Loucy (cell line): Measurements from ENCODE around the gene TFEB.

Experiments
- H2AFZ ChIP-seq: fragments of 200-600 bp; sonication (generic); 2 replicates; pipeline ENCODE4 v1.6.0; 2016; ENCODE audit warnings: antibody characterized with exemption, mild to moderate bottlenecking, low read length, moderate library complexity
- H3F3A ChIP-seq: fragments of 200-600 bp; 2 replicates; pipeline ENCODE4 v1.6.0; 2016; ENCODE audit warnings: antibody characterized with exemption, low read depth, mild to moderate bottlenecking
- H3K27me3 ChIP-seq: fragments of 200-600 bp; sonication (generic); 2 replicates; pipeline ENCODE4 v1.6.1; 2014; ENCODE audit warnings: low read length, mild to moderate bottlenecking; ENCODE audit not compliant: insufficient read depth, poor library complexity, severe bottlenecking
- H3K36me3 ChIP-seq: fragments of 200-600 bp; sonication (generic); 2 replicates; pipeline ENCODE4 v1.6.1; 2016; ENCODE audit warnings: low read length; ENCODE audit not compliant: insufficient read depth
- H3K4me1 ChIP-seq: fragments of 200-600 bp; sonication (generic); 2 replicates; pipeline ENCODE4 v1.5.1; 2014; ENCODE audit warnings: low read length, mild to moderate bottlenecking; ENCODE audit not compliant: insufficient read depth, poor library complexity, severe bottlenecking
- H3K4me2 ChIP-seq: fragments of 200-600 bp; sonication (generic); 2 replicates; pipeline ENCODE4 v1.6.0; 2014; ENCODE audit warnings: antibody characterized with exemption, low read length, low read depth, mild to moderate bottlenecking; ENCODE audit not compliant: poor library complexity, severe bottlenecking
- H3K4me3 ChIP-seq: fragments of 200-600 bp; sonication (generic); 2 replicates; pipeline ENCODE4 v1.5.1; 2014; ENCODE audit warnings: low read length, mild to moderate bottlenecking, mixed read lengths; ENCODE audit not compliant: poor library complexity, severe bottlenecking
- H3K79me2 ChIP-seq: fragments of 200-600 bp; sonication (generic); 2 replicates; pipeline ENCODE4 v1.6.1; 2014; ENCODE audit warnings: low read length; ENCODE audit not compliant: insufficient read depth
- H3K9ac ChIP-seq: fragments of 200-600 bp; sonication (generic); 2 replicates; pipeline ENCODE4 v1.6.0; 2014; ENCODE audit warnings: mild to moderate bottlenecking, low read depth, low read length, moderate library complexity; ENCODE audit not compliant: poor library complexity, severe bottlenecking
- H3K9me2 ChIP-seq: fragments of 200-600 bp; sonication (generic); replicated peaks from 2 replicates; pipeline ENCODE4 v1.6.1; 2016; ENCODE audit warnings: low read depth, low read length, mixed read lengths
- H3K9me3 ChIP-seq: fragments of 200-600 bp; sonication (generic); 2 replicates; pipeline ENCODE4 v1.6.1; 2014; ENCODE audit warnings: mild to moderate bottlenecking, antibody characterized with exemption, low read length, low read depth; ENCODE audit not compliant: insufficient read depth
- H4K20me1 ChIP-seq: fragments of 200-600 bp; sonication (generic); 2 replicates; pipeline ENCODE4 v1.6.0; 2014; ENCODE audit warnings: antibody characterized with exemption, low read length, mild to moderate bottlenecking; ENCODE audit not compliant: insufficient read depth, poor library complexity, severe bottlenecking
- EZH2phosphoT487 ChIP-seq: fragments of 200-600 bp; IDR thresholded peaks from 2 replicates; pipeline ENCODE4 v1.6.1; 2018; ENCODE audit warnings: antibody characterized with exemption, mild to moderate bottlenecking, moderate library complexity, borderline replicate concordance
- TF ChIP-seq, protein P1 (sequence below): fragments of 200-600 bp; sonication (generic); conservative IDR thresholded peaks from 2 replicates; pipeline ENCODE4 v1.5.1; 2014; ENCODE audit warnings: mild to moderate bottlenecking, antibody characterized with exemption, low read length

The TFEB gene

DNA sequence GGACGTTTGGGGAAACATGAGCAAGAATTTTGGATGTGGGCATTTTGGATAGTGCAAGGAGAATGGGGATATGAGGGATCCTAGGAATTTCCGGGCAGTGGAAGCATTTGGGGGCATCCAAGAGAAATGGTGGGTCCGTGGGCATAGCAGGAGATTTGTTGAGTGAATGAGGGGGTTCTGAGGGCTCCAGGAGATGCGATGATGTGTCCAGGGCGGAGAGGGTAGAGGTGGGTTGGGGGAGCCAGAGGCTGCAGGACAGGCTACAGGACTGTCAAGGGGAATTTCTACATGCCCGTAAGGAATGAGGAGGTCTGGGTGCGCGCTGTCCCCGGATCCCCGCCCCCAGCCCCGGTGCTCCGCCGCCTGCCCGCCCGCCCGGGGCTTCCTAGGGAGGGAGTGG, 43.9 kb upstream of the TFEB start:
- Histone ChIP-seq H3K79me2 (peaks cover 9% of the 10 kb centered on the region), H3K4me2 (peak overlapping the region; percentile 90), H3K9me2 (no peaks in the 10 kb centered on the region), H3K36me3 (no peaks in the 10 kb centered on the region), H4K20me1 (peaks cover 5% of the 10 kb centered on the region), H3K27me3 (no peaks in the 10 kb centered on the region), H3F3A (no peaks in the 10 kb centered on the region), H3K9me3 (no peaks in the 10 kb centered on the region), H2AFZ (no peak overlapping the region; the same call in 1 of the 2 replicates), H3K4me1 (peaks cover 18% of the 10 kb centered on the region), H3K9ac (peak overlapping the region; percentile 79), H3K4me3 (peak overlapping the region; percentile 96)
- TF ChIP-seq EZH2phosphoT487: no peak
- TF ChIP-seq, protein P1, sequence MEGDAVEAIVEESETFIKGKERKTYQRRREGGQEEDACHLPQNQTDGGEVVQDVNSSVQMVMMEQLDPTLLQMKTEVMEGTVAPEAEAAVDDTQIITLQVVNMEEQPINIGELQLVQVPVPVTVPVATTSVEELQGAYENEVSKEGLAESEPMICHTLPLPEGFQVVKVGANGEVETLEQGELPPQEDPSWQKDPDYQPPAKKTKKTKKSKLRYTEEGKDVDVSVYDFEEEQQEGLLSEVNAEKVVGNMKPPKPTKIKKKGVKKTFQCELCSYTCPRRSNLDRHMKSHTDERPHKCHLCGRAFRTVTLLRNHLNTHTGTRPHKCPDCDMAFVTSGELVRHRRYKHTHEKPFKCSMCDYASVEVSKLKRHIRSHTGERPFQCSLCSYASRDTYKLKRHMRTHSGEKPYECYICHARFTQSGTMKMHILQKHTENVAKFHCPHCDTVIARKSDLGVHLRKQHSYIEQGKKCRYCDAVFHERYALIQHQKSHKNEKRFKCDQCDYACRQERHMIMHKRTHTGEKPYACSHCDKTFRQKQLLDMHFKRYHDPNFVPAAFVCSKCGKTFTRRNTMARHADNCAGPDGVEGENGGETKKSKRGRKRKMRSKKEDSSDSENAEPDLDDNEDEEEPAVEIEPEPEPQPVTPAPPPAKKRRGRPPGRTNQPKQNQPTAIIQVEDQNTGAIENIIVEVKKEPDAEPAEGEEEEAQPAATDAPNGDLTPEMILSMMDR: no peak

DNA sequence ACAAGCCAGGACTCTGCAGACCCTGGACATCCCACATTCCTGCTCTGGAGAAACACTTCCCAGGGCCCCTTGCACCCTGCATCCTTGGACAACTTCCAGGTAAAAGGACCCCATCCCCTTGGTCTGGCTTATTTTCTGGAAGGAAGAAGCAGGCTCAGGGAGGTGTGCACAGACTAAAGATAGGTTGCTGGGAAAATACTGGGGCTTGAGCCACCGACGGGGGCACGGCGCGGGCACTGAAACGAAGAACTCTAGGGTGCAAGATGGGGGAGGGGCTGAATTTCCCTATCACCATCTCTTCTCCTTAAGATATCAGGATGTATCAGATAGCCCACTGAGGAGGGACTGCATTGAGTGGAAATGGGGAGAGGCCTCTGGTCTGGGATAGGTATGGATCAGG, 43.5 kb upstream of the TFEB start:
- Histone ChIP-seq H3K4me1 (peaks cover 18% of the 10 kb centered on the region), H3K36me3 (no peaks in the 10 kb centered on the region), H3F3A (no peaks in the 10 kb centered on the region), H2AFZ (no peak overlapping the region), H3K4me3 (peak overlapping the region; percentile 96), H3K4me2 (peak overlapping the region; percentile 90), H3K9me2 (no peaks in the 10 kb centered on the region), H4K20me1 (peaks cover 5% of the 10 kb centered on the region), H3K9ac (peak overlapping the region; percentile 79), H3K79me2 (peaks cover 9% of the 10 kb centered on the region), H3K27me3 (no peaks in the 10 kb centered on the region), H3K9me3 (no peaks in the 10 kb centered on the region)
- TF ChIP-seq, protein P1: no peak
- TF ChIP-seq EZH2phosphoT487: no peak

DNA sequence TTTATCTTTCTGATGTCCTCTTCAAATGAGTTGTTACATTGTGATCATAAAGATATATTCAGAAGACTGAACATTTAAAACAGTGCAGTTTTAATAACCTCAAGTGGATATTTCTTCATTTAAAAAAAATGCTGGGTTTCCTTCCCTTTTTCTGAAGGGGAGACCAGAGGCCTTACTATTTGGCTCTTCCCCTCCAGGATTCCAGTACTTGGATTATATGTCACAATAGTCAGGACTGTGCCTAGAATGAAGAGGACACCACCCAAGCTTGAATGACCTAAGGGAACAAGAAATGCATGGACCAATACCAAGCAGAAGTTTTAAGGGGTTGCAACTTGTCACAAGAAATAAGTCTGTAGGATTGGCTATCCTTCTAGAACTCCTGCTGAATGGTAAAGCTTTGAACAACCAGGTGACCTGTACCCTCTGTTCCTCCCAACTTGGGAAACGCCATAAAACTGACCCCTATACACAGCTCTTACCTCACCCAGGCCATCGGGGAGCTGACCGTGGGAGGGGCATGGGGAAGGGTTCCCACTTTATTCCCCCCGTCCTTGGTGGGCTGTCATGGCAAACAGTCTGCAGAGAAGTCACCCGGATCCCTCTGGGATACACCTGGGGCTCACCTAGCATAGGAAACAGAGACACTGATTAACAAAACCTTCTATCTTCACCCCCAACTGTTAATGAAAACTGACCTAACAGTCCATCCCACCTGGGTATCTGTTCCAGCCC, 42.3 kb upstream of the TFEB start:
- Histone ChIP-seq H4K20me1 (peaks cover 5% of the 10 kb centered on the region), H2AFZ (no peak overlapping the region), H3K4me1 (peaks cover 18% of the 10 kb centered on the region), H3K9ac (no peak overlapping the region), H3K4me3 (no peak overlapping the region), H3K27me3 (no peaks in the 10 kb centered on the region), H3K36me3 (peaks cover 1% of the 10 kb centered on the region; the same call in 1 of the 2 replicates), H3K79me2 (peaks cover 9% of the 10 kb centered on the region), H3K9me3 (no peaks in the 10 kb centered on the region), H3F3A (no peaks in the 10 kb centered on the region), H3K9me2 (no peaks in the 10 kb centered on the region), H3K4me2 (no peak overlapping the region)
- TF ChIP-seq EZH2phosphoT487: no peak
- TF ChIP-seq, protein P1: no peak
